ENCODE data around the gene CIRBP.

GRCh38 chr19:1239420-1239795, 29.7 kb upstream of the CIRBP start:
- no peak for TF ChIP-seq EZH2 (IDR thresholded peaks at IDR 0.05; ENCODE audit: low read length, unreplicated experiment)
- no peak for TF ChIP-seq CTCF (conservative IDR thresholded peaks at IDR 0.05; ENCODE audit: low read depth, low read length)
- no peak for TF ChIP-seq EZH2phosphoT487 (IDR thresholded peaks at IDR 0.05; ENCODE audit: borderline replicate concordance, low read length)
